Urothelium cell line (cell line): Measurements from ENCODE around the gene RTBDN.
"Not testable (repeated sequence)": the region's sequence is repeated elsewhere in the genome, so short reads cannot be mapped to it uniquely, and the experiment has no call there.

Source experiments
- DNase-seq: peaks from one replicate; pipeline ENCODE4 v3.0.0; 2011; ENCODE audit warnings: low spot score, mixed read lengths
- FAIRE-seq: peaks from 2 replicates; lab custom pipeline; 2011; peaks lifted over from hg19 to GRCh38; lab: Jason Lieb, UNC

The RTBDN gene

DNA sequence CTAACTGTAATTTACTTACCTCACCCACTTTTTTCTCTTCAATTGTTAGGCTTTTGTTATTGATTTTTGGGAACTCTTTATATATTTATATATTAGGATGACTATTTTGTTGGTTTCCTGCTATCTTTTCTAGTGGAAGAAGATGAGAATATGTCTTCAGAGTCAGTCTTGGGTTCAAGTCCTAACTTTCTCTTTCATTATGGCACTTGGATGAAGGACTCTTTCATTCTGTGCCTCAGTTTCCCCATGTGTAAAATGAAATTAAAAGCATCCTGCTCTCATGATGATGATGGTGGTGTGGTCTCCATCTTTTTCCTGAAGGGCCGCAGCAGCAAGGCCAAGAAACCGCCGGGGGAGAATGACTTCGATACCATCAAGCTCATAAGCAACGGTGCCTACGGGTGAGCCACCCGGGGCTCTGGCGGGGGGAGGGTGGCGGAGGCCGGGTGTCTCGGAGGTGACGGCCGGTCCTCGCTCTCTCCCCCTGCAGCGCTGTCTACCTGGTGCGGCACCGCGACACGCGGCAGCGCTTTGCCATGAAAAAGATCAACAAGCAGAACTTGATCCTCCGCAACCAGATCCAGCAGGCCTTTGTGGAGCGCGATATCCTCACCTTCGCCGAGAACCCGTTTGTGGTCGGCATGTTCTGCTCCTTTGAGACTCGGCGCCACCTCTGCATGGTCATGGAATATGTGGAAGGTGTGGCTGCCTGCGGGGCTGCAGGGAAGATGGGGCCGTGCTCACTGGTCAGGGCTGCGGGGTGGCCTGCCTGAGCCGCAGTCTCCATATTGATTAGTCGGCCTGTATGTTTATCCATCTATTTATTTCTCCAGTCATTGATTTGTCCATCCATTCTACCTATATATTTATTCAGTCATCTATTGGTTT, 23.9 kb upstream of the RTBDN start:
- no peak for FAIRE-seq
- DNase-seq = no peak

DNA sequence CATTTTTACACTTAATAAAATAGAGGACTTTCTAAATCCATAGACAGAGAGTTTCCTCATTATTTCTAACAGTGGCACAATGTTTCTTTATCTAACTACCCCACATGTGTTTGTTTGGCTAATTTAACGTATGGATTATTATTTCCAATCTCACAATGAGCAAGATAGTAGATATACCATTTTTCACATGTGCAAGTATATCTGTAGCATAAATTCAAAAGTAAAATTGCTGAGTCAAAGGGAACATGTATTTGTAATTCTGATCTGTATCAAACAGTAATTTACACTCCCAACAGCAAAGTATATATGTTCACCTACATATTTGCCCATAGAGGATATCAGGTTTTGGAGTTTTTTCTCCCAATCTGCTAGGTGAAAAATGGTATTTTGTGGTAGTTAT, 22.3 kb upstream of the RTBDN start:
- FAIRE-seq = no peak
- DNase-seq = no peak

DNA sequence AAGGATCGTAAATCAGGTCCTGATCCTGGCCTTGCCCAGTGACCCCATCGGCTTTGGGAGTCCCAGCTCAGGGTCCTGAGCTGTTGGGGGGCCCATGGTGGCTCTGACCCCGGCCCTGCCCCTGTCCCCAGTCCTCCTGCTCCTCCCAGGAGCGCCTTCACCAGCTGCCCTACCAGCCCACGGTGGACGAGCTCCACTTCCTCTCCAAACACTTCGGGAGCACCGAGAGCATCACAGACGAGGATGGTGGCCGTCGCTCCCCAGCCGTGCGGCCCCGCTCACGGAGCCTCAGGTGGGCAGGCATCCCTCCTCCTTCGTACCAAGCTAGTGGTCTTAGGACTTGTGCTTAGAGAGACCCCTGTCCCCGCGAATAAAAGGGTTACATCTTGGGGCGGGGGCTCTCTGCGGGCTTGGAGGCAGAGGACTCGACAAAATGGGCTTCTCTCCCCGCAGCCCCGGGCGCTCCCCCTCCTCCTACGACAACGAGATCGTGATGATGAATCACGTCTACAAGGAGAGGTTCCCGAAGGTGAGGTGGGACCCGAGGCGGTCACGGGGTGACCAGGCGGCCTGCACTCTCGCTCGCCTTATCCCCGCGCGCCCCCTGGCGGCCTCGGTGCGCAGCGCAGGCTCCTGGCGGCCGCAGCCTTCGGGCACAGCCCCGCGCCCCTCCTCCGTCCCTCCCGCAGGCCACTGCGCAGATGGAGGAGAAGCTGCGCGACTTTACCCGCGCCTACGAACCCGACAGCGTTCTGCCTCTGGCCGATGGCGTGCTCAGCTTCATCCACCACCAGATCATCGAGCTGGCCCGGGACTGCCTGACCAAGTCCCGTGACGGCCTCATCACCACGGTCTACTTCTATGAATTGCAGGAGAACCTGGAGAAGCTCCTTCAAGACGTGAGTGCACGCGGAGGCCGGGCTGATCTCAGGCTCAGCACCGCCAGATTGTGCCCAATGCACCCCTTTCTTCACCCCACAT, 13.1 kb upstream of the RTBDN start:
- DNase-seq = peak; percentile 83
- no peak for FAIRE-seq

DNA sequence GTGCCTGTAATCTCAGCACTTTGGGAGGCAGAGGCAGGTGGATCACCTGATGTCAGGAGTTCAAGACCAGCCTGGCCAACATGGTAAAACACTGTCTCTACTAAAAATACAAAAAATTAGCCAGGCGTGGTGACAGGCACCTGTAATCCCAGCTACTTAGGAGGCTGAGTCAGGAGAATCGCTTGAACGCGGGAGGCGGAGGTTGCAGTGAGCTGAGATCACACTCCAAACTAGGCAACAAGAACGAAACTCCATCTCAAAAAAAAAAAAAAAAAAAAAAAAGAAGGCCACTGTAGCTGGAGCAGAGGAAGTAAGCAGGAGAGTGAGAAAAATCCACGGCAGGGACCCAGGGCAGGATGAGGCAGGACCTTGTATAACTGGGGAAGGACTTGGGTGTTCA, 12.2 kb upstream of the RTBDN start:
- DNase-seq, FAIRE-seq: not testable (repeated sequence)

DNA sequence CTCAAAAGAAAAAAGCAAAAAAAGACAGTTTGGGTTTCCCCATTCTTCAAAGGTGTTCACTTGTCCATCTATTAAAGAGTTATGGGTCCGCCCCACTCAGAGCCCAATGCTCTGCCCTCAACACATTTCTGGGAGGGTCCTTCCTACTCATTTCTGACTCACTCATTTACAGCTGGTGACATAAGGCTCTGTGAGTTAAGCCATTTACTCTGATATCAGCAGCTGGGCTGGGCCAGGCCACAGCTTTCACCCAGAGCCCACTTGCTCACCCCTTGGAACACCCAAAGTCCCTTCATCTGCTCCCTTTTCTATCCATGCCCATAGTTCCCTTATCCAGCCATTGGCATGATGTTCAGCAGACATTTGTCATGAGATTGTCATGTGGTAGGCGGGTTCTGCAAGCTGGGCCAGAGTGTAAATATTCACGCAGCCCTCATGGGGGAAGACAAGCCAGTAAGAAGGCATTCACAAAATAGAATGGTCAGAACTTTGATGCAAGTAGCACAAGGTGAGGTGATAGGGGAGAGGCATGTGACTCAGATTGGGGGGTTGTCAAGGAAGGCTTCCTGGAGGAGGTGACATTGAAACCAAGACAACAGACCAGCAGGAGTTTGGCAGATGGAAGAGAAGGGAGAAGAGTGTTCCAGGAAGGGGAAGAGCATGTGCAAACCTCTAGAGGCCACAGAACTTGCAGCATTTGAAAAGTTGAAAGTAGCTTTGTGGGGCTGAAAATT, 9.8 kb upstream of the RTBDN start:
- FAIRE-seq (no peak), DNase-seq (no peak)

DNA sequence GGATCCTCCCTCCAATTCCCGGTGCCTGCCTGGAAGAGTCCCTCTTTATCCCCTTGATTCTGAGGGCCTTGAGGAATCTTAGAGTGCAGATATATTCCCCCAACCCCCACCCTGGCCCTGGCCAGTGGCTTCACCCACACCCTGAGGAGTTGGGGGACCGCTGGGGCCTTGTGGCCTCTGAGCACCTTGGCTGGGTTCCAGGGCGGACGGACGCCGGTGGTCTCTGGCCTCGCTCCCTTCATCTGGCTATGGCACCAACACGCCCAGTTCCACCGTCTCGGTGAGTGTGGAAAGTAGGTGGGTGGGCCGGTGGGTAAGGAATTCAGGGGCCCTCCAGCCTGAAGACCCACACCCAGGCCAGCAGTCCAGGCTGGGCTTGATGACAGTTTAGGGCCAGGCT, 8.9 kb upstream of the RTBDN start:
- DNase-seq (no peak), FAIRE-seq (no peak)

DNA sequence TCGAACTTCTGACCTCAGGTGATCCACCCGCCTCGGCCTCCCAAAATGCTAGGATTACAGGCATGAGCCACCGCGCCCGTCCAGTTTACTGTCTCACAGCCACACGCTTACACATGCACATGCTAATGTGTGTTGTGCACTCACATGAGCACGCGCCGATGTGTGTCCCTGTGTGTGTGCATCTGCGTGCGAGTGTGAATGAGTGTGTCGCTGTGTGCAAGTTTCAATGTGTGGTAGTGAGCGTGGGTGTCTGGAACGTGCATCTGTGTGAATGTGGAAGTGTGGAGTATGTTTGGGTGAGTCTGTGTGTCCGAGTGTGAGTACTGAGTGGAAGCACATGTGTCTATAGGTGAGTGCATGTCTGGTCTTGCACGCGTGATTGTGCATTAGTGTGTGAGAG, 8.1 kb upstream of the RTBDN start:
- FAIRE-seq = no peak
- DNase-seq = no peak

DNA sequence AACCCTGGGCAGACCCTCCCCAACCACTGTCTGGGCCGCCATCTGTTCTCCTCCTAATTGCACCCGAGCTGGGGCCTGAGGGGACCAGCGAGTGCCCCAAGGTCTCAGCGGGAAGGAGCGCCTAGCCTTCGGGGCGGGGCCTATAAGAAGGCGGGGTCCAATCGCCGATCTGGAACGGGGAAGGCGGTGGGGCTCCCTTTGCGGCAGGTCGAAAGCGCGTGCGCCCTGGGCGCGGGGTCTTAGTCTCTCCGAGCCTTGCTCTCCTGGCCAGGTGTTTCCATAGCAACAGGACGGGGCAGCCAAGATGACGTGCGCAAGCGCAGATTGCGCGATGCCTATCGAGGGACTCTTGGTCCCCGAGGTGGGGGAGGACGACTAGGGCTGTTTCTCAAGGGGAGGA, 6.7 kb upstream of the RTBDN start:
- DNase-seq (no peak), FAIRE-seq (no peak)

DNA sequence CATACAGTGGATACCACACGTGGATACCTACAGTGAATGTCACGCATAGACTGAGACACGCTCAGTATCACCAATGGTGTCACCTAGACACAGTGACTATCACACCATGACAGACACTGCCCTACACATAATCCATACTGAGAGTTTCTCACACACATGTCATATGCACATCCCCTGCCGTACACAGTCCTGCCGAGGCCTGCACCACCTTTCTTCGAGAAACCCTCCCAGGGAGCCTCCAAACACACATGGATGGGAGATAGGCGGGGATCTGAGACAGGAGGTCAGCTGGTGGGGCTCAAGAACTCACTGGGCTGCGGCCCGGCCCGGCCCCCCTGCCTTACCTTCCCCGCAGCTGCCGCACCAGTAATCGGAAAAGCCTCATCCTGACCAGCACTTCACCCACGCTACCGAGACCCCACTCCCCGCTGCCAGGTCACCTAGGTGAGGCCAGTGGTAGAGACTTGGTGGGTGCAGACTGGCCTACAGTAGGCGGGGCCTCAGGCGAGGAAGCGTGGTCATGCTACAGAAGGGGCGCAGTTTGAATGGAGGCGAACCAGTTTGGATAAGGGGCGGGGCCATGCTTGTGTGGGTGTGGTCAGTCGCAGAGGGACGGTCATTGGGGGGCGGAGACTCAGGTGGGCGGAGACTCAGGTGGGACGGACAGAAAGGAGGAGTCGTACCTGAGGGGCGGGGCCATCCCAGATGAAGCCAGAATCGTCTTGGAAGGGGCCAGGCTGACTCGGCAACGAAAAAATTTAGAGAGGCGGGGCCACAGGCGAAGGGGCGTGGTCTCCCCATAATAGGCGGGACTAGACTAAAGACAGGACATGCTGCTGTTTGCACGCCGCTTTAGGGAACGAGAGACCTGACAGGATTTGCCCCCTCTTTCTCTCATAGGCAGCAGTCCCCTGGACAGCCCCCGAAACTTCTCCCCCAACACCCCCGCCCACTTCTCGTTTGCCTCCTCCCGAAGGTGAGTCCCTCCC, 6.0 kb upstream of the RTBDN start:
- FAIRE-seq (no peak), DNase-seq (peak; percentile 42)

DNA sequence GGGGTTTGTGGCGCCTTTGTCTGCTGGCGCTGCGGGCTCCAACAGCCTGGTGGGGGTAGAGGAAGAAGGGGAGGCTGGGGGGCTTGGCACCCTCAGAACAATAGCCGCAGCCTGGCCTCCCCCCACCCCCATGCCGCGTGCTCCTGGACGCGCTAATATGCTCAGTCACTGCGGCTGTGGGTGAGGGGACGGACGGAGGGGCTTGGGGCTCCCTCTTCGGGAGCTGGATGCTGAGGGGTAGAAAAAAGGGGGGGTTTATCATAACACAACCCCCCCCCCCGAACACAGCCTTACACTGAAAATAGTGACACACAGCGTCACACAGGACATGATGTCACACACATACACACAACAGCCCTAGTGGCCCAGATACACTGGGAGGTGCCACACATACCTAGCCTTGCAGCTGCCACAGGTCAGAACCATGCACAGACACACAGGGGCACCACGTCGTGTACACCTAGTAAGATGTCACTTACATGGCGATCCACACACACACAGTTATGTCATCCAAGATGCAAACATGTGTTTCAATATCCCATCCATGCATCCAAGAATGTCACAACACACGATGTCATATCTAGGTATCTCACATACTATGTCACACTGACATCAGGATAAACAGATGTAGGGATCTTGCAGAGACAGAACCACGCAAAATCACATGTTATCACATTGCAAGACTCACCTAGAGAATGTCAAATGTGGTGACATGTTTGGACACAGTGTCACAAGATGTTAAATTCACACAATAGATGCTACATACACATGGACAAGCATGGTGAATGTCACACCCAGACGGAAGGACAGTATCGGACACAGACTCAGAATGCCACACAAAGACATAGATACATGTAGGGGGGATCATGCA, 4.7 kb upstream of the RTBDN start:
- FAIRE-seq = no peak
- DNase-seq = no peak

DNA sequence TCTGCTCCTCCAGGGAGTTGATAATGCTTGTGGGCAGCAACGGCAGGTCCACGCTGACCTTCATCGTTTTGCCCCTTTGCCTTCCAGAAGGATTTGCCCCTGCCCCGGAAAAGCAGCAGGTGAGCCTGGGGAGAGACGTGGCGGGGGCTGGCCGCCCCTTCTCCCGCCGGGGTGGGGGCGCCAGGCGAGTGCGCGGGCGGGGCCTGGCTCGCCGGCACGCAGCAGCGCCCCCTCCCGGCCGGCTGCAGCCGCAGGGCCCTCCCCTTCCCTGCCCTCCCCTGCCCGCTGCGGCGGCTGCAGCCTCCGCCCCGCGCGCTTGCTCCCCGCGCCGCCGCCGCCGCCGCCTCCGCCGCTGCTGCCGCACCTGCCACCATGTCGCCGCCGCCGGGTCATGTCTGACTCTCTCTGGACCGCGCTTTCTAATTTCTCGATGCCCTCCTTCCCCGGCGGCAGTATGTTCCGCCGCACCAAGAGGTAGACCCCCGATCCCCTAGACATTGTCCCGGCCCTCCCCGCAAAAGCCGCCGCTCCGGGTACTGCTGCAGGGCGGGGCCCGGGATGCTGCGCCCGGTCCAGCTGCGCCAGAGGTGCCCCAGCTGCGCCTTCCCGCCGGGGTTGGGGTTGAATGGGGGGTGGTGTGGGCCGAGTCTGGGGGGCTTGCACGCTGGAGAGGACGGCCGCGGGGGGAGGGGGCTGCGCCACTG, 4.0 kb upstream of the RTBDN start, which contains the start of gene MAST1:
MAST1 (plus strand) TSS at position 334 of the 704 bp plus-strand sequence; CDS start at position 392, 58 bp downstream.
- DNase-seq (peak; percentile 85), FAIRE-seq (no peak)

DNA sequence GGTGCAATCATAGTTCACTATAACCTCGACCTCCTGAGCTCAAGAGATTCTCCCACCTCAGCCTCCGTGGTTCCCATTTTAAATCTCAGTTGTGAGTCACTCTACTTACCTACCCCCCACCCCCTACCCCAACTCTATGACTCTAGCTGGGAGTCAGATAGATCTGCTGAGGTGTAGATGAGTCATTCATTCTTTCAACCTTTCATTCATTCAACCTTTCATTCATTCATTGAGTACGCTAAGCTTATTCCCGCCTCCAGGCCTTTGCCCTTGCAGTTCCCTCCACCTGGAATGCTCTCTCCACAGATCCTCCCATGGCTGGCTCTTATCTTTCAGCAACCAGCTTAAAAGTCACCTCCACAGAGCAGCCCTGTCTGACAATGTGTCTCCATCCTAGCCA, 2.8 kb upstream of the RTBDN start:
- no peak for FAIRE-seq

DNA sequence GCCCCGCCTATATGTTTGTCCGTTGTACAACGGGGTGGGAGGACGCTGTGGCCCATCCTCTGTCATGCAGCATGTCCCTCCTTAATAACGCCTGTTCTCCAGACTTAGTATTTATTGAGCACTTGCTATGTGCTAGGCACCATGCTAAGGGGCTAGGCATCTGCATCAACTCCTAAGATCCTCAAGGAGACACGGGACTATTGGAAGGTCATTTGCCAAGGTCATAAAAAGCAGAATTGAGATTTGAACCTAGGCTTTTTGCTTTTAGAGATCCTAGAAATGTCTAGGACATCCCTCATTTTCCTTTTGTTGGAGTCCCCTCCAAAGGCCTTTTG, 2.1 kb upstream of the RTBDN start:
- no peak for FAIRE-seq
- no peak for DNase-seq

More for the DNA sequence above, 2.8 kb upstream of the RTBDN start:
- no peak for DNase-seq

DNA sequence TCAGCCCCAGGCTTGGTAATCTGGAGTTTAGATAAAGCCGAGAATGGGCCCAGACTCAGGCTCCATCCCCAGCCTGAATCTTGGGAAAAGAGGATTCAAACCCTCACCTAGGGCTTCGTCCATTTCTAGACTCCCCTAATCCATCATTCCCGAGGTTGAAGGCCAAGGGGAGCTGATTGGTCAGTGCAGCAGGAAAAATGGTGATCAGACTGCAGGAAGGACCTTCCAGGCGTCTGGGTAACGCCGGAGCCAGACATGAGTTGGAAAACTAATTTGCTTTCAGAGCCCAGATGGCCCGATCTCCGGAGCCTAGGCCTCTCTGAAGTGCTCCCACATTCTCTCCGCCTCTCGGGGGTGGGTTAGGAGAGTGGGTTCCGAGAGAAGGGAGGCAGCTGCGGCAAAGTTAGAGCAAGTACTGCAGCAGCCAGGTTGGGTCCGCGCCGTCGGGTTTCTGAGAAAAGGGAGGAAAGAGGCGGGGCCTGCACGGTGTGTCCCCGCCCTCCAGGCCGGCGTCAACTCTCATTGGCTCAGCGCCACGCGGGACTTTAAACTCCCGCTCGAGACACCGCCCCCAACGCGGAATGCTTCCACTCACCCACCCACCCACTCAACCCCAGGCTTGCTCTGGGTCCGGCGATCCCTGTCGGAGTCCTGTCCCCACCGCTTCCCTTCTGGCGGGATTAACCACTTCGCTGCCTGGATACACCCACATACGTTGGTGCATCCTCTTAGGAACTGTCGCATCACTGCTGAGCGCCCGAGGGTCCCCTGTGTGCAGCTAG, 788 bp upstream of the RTBDN start:
- DNase-seq = no peak
- no peak for FAIRE-seq

DNA sequence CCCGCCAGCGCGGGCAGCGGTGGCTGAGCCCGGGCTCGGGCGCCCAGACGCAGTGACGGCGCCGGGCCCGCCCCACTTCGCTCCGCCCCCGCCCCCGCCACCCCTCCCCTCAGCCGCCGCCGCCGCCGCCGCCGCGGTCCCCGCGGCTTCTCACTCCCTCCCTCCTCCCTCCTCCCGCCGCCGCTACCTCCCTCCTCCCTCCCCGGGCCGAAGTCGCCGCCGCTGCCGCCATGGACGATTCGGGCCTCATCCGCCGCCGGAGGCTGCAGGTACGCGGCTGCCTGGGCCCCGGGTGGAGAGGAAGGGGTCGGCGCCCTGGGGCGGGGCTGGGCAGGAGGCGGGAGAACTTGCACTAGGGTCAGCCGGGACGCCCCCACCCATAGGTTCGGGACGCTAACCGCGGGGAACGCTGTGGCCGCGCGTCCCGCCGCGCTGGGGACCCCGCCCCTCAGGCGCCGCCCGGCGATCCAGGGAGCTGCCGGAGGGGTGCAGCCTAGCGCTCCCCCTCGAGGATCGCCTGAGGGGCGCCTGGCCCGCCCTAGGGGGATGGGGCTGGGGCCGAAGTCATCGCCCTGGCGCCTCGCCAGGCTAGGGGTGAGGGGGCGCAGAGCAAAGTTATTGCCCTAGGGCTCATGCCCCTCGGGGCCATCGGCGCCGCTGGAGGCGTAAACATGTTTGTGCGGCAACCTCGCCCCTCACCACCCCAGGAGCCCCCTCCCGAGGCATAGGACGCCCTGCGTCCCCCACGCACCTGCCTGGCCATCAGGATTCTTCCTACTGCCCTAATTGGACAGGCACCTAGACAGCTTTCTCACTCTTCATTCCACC, 427 bp downstream of the RTBDN start:
- no peak for FAIRE-seq
- peak; percentile 82 for DNase-seq

DNA sequence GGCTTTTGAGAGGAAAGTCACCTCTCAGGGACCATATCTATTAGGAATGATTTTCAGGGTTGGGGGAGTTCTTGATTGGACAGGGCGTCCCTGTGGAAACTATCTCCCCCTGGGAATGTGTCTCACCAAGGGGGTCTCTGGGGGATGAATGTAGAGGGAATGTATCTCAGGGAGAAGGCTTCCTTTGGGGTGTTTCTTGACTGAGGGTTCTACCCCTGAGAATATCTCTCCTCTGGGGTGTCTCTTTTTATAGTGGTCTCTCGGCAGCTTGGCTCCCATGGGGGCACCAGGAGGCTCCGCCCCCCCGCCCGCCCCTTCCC, 1.0 kb downstream of the RTBDN start:
- FAIRE-seq (no peak), DNase-seq (no peak)

DNA sequence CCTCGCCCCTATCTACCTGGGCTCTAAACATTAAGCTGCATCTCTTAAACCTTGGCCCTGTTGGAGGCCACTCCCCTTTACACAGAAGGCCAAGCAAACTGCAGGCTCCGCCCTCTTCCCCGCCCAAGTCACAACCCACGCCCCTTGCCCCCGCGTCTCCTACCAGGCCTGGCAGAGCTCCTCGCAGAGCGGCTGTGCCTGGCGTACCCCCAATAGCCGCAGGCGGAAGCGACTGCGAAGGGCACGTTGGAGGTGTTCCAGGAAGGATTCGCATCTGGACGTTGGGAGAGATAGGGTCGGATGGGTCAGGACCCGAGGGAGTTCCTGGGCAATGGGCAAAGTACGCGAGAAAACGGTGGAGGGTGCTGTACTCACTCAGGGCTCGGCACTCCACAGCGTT, 5.9 kb downstream of the RTBDN start:
- FAIRE-seq = no peak
- DNase-seq = no peak
